Testis (tissue), 2 donors: ENCODE data around the gene FGGY.

Experiments used
- POLR2A ChIP-seq: fragments of 450-650 bp; IDR thresholded peaks from one replicate; pipeline ENCODE4 v1.6.1; 2017; ENCODE audit warnings: antibody characterized with exemption, mild to moderate bottlenecking, moderate library complexity
- TF ChIP-seq, protein P1 (sequence below), 3 experiments: fragments of 450-650 bp in 2 of 3; fragments of 200-600 bp in 1 of 3; sonication (generic) in 1 of 3; IDR thresholded peaks; one replicate each; pipeline ENCODE4 v1.5.1; 2016 to 2019; ENCODE audit warnings: antibody characterized with exemption in 3 of 3, mild to moderate bottlenecking in 2 of 3, moderate library complexity in 1 of 3

DNA sequence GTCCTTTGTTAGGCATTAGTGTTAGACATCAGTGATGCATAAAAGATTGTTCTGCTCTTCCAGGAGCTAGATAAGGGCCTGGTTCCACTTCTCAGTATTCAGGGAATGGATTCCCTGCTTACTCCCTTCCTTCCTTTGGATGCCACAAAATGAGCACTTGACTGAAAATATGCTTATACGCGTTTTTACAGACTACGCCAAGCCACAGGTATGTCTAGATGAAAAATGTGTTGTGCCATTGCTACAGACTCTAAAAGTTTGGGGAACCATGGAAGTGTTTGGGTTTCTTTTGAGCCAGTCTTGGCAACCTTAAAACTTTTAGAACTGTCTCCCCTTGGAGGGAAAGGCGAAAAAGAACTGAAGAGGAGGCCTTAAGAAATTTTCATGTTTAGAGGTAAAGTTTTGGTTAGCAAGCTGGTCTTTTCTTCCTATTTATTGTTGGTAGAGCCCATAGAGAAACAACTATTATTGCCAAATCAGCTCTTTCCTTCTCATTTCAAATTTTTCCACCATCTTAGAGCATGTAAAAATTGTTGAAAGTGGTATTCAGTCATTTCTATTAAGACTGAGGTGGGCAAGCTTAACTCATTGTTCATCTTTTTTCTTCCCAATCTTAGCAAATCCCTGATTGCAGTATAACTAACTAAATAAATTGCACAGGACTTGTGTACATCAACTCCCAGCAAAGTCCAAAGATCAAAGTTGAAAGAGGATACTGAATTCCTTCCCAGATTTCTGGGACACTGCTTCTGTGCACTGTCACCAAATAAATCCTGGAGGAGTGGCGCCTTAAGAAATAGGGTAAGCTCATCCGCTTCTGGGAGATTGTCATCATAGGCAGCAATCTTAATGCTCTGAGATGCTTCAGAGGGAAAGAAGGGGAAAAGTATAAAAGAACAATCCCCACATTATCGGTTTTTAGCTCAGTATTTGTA, 18.9 kb downstream of the FGGY start:
- TF ChIP-seq, protein P1, sequence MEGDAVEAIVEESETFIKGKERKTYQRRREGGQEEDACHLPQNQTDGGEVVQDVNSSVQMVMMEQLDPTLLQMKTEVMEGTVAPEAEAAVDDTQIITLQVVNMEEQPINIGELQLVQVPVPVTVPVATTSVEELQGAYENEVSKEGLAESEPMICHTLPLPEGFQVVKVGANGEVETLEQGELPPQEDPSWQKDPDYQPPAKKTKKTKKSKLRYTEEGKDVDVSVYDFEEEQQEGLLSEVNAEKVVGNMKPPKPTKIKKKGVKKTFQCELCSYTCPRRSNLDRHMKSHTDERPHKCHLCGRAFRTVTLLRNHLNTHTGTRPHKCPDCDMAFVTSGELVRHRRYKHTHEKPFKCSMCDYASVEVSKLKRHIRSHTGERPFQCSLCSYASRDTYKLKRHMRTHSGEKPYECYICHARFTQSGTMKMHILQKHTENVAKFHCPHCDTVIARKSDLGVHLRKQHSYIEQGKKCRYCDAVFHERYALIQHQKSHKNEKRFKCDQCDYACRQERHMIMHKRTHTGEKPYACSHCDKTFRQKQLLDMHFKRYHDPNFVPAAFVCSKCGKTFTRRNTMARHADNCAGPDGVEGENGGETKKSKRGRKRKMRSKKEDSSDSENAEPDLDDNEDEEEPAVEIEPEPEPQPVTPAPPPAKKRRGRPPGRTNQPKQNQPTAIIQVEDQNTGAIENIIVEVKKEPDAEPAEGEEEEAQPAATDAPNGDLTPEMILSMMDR (IDR thresholded peaks at IDR 0.05), result no peak
- no peak for TF ChIP-seq POLR2A
